Measurements from ENCODE around the gene PRIMA1.

DNA sequence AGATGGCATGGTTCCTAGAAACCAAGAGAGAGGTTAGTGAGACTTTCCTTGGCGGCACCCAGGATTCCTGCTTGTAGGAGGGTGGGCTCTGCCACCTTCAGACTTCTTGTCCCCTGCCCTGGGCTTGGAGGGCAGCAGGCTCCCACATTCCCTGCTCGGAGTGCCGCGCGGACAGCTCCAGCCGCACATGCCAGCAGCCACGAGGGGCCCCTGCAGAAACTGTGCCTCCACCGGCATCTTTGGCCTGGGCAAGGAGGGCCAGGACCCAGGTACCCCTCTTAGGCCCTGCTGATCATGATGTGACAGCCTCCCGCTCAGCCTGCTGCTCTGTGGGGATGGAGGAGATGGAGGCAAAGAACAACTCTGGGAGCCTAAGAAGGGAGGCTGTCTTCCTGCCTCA is 62.3 kb downstream of the PRIMA1 start:
- TF ChIP-seq, protein P1, sequence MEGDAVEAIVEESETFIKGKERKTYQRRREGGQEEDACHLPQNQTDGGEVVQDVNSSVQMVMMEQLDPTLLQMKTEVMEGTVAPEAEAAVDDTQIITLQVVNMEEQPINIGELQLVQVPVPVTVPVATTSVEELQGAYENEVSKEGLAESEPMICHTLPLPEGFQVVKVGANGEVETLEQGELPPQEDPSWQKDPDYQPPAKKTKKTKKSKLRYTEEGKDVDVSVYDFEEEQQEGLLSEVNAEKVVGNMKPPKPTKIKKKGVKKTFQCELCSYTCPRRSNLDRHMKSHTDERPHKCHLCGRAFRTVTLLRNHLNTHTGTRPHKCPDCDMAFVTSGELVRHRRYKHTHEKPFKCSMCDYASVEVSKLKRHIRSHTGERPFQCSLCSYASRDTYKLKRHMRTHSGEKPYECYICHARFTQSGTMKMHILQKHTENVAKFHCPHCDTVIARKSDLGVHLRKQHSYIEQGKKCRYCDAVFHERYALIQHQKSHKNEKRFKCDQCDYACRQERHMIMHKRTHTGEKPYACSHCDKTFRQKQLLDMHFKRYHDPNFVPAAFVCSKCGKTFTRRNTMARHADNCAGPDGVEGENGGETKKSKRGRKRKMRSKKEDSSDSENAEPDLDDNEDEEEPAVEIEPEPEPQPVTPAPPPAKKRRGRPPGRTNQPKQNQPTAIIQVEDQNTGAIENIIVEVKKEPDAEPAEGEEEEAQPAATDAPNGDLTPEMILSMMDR (IDR thresholded peaks at IDR 0.05) = no peak
- TF ChIP-seq POLR2A (IDR thresholded peaks at IDR 0.05) (no peak), EP300 (IDR thresholded peaks at IDR 0.05) (no peak), POLR2AphosphoS5 (IDR thresholded peaks at IDR 0.05) (no peak)
